HFFc6 (cell line): Measurements from ENCODE around the gene LARGE1. TPM values are rescaled to one million over a fixed set of nuclear protein-coding genes. Genes with fewer than 3 reads are reported as not detected.

Source experiments
- DNase-seq: peaks from one replicate; pipeline ENCODE4 v3.0.0-alpha.2; 2018
- H3K27ac Mint-ChIP-seq: 2 replicates; pipeline ENCODE4 v1.8.0; 2020; ENCODE audit warnings: mild to moderate bottlenecking, mixed read lengths
- H3K27me3 Mint-ChIP-seq: 2 replicates; pipeline ENCODE4 v1.8.0; 2021; ENCODE audit warnings: mild to moderate bottlenecking, moderate library complexity, mixed read lengths; ENCODE audit not compliant: insufficient read depth
- H3K36me3 Mint-ChIP-seq: 2 replicates; pipeline ENCODE4 v1.8.0; 2021; ENCODE audit warnings: low read depth, mixed read lengths
- H3K4me1 Mint-ChIP-seq: 2 replicates; pipeline ENCODE4 v1.8.0; 2020; ENCODE audit warnings: low read depth, mixed read lengths
- H3K4me3 Mint-ChIP-seq: 2 replicates; pipeline ENCODE4 v1.8.0; 2020; ENCODE audit warnings: mild to moderate bottlenecking, moderate library complexity, mixed read lengths
- H3K9me3 Mint-ChIP-seq: 2 replicates; pipeline ENCODE4 v1.8.0; 2020; ENCODE audit warnings: mild to moderate bottlenecking, mixed read lengths
- CTCF ChIP-seq: fragments of 200-600 bp; sonication (generic); IDR thresholded peaks from 2 replicates; pipeline ENCODE4 v1.5.0; 2021; ENCODE audit warnings: antibody characterized with exemption, mild to moderate bottlenecking
- total RNA-seq, 6 experiments: library from RNA; stranded (reverse); fragmentation: NEBNext Ultra II Directional; extraction: Animal tissue kit (Norgen Biotek cat#: 25700); gene quantifications; 2 replicates in 1 of 6; 3 replicates in 5 of 6; pipeline ENCODE4 v1.2.3, GENCODE V29; 2021

Gene LARGE1
- total RNA-seq, 6 experiments from 2014 or later, result 4.9 to 7.3 (median 6.5) TPM

- H3K27ac Mint-ChIP-seq, result no peak overlapping the region
- H3K4me1 Mint-ChIP-seq, result no peaks in the 10 kb centered on the region
- no peak overlapping the region for H3K4me3 Mint-ChIP-seq
- TF ChIP-seq CTCF, result no peak
- no peak for DNase-seq
- H3K27me3 Mint-ChIP-seq, result peaks cover 3% of the 10 kb centered on the region; the same call in 1 of the 2 replicates
- H3K9me3 Mint-ChIP-seq, result peaks cover 78% of the 10 kb centered on the region
- peaks cover 8% of the 10 kb centered on the region; the same call in 1 of the 2 replicates for H3K36me3 Mint-ChIP-seq
Measured at GRCh38 chr22:33656808-33657628, 263.3 kb downstream of the LARGE1 start.

- peaks cover 88% of the 10 kb centered on the region for H3K9me3 Mint-ChIP-seq
- peaks cover 3% of the 10 kb centered on the region; the same call in 1 of the 2 replicates for H3K27me3 Mint-ChIP-seq
- no peak overlapping the region for H3K4me3 Mint-ChIP-seq
- H3K36me3 Mint-ChIP-seq, result peaks cover 16% of the 10 kb centered on the region; the same call in 1 of the 2 replicates
- no peaks in the 10 kb centered on the region for H3K4me1 Mint-ChIP-seq
- no peak overlapping the region for H3K27ac Mint-ChIP-seq
- DNase-seq, result no peak
- TF ChIP-seq CTCF, result no peak
Measured at GRCh38 chr22:33654173-33654895, 265.9 kb downstream of the LARGE1 start.

GRCh38 chr22:33653532-33654063 lies 266.7 kb downstream of the LARGE1 start:
- Mint-ChIP-seq H3K4me3 (no peak overlapping the region), H3K9me3 (peaks cover 86% of the 10 kb centered on the region), H3K36me3 (peaks cover 22% of the 10 kb centered on the region; the same call in 1 of the 2 replicates), H3K27ac (no peak overlapping the region), H3K4me1 (no peaks in the 10 kb centered on the region), H3K27me3 (no peaks in the 10 kb centered on the region)
- TF ChIP-seq CTCF, result no peak
- DNase-seq, result no peak

GRCh38 chr22:33652615-33653014 lies 267.7 kb downstream of the LARGE1 start:
- DNase-seq, result no peak
- Mint-ChIP-seq H3K4me1 (no peaks in the 10 kb centered on the region), H3K27ac (no peak overlapping the region), H3K9me3 (peaks cover 85% of the 10 kb centered on the region), H3K36me3 (peaks cover 22% of the 10 kb centered on the region; the same call in 1 of the 2 replicates), H3K27me3 (no peaks in the 10 kb centered on the region), H3K4me3 (no peak overlapping the region)
- TF ChIP-seq CTCF, result no peak

GRCh38 chr22:33650244-33650643 lies 270.0 kb downstream of the LARGE1 start:
- no peak for TF ChIP-seq CTCF
- DNase-seq, result no peak
- peaks cover 19% of the 10 kb centered on the region; the same call in 1 of the 2 replicates for H3K36me3 Mint-ChIP-seq
- H3K9me3 Mint-ChIP-seq, result peaks cover 73% of the 10 kb centered on the region
- H3K4me3 Mint-ChIP-seq, result no peak overlapping the region
- no peaks in the 10 kb centered on the region for H3K4me1 Mint-ChIP-seq
- H3K27ac Mint-ChIP-seq, result no peak overlapping the region
- no peaks in the 10 kb centered on the region for H3K27me3 Mint-ChIP-seq
